ENCODE measurements around the gene GNB1L.

DNA sequence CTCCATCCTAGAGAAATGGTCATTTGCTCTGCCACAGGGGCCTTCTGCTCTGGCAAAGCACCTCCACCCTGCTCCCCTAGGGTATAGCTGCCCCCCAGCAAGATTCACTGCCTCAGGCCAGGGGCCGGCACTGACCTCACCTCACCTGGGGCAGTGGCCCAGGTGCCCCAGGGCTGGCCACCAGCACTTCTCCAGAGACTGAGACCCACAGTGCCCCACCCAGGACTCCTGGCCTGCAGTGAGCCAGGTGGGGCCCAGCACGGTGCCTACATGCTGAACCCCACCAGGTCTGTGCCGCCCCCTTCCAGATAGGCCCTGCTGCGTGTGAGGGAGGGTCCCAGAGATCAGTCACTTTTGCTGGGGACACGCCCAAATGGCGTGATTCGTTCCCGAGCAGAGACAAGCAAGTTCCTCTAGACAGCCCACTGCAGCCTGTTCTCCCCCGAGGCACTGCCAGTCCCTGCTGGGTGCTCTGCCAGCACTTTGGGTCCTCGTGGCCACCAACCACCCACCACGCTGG lies 10.8 kb downstream of the GNB1L start:
- TF ChIP-seq POLR2A (IDR thresholded peaks at IDR 0.05) = no peak
- TF ChIP-seq, protein P1, sequence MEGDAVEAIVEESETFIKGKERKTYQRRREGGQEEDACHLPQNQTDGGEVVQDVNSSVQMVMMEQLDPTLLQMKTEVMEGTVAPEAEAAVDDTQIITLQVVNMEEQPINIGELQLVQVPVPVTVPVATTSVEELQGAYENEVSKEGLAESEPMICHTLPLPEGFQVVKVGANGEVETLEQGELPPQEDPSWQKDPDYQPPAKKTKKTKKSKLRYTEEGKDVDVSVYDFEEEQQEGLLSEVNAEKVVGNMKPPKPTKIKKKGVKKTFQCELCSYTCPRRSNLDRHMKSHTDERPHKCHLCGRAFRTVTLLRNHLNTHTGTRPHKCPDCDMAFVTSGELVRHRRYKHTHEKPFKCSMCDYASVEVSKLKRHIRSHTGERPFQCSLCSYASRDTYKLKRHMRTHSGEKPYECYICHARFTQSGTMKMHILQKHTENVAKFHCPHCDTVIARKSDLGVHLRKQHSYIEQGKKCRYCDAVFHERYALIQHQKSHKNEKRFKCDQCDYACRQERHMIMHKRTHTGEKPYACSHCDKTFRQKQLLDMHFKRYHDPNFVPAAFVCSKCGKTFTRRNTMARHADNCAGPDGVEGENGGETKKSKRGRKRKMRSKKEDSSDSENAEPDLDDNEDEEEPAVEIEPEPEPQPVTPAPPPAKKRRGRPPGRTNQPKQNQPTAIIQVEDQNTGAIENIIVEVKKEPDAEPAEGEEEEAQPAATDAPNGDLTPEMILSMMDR (IDR thresholded peaks at IDR 0.05) = no peak
